Mesenchymal stem cell (in vitro differentiated cells and primary cell): ENCODE measurements around the gene TLK1.
A peak's percentile ranks its signal among the peaks of the same experiment; 100 is the strongest.

Experiments
- DNase-seq: peaks from one replicate; pipeline ENCODE4 v3.0.0-alpha.2; 2013
- H2AFZ ChIP-seq: one replicate; pipeline ENCODE4 v1.6.1; 2013; ENCODE audit warnings: low read depth, mild to moderate bottlenecking, control low read depth, inconsistent platforms, low read length, moderate library complexity
- H2AK5ac ChIP-seq: 2 replicates; pipeline ENCODE4 v1.6.1; 2013; ENCODE audit warnings: low read length, moderate library complexity, mild to moderate bottlenecking, inconsistent platforms; ENCODE audit not compliant: severe bottlenecking
- H2BK120ac ChIP-seq: one replicate; pipeline ENCODE4 v1.6.1; 2013; ENCODE audit warnings: low read depth, mild to moderate bottlenecking, inconsistent platforms, low read length, moderate library complexity
- H2BK12ac ChIP-seq, 2 experiments: one replicate each; pipeline ENCODE4 v1.6.1; 2013; ENCODE audit warnings: inconsistent platforms in 2 of 2, low read length in 2 of 2, mild to moderate bottlenecking in 2 of 2, moderate library complexity in 2 of 2, control low read depth in 1 of 2
- H2BK15ac ChIP-seq: one replicate; pipeline ENCODE4 v1.6.1; 2013; ENCODE audit warnings: mild to moderate bottlenecking, low read depth, inconsistent platforms; ENCODE audit not compliant: poor library complexity, severe bottlenecking
- H2BK5ac ChIP-seq: 2 replicates; pipeline ENCODE4 v1.6.1; 2013; ENCODE audit warnings: low read depth, mild to moderate bottlenecking, low read length, control low read depth, inconsistent platforms; ENCODE audit not compliant: poor library complexity, severe bottlenecking
- H3K14ac ChIP-seq, 2 experiments: one replicate each; pipeline ENCODE4 v1.6.1; 2013; ENCODE audit warnings: inconsistent platforms in 2 of 2, low read length in 2 of 2, control low read depth in 1 of 2, mild to moderate bottlenecking in 1 of 2, moderate library complexity in 1 of 2
- H3K18ac ChIP-seq, 2 experiments: one replicate each; pipeline ENCODE4 v1.6.1; 2013; ENCODE audit warnings: inconsistent platforms in 2 of 2, low read length in 2 of 2, control low read depth in 1 of 2, low read depth in 1 of 2, mild to moderate bottlenecking in 1 of 2
- H3K23ac ChIP-seq, 2 experiments: one replicate each; pipeline ENCODE4 v1.6.1; 2013; ENCODE audit warnings: inconsistent platforms in 2 of 2, low read length in 2 of 2, mild to moderate bottlenecking in 2 of 2, moderate library complexity in 2 of 2, control low read depth in 1 of 2
- H3K27ac ChIP-seq: 2 replicates; pipeline ENCODE4 v1.5.1; 2013; ENCODE audit warnings: mild to moderate bottlenecking, moderate library complexity, low read length, control low read depth, inconsistent platforms; ENCODE audit not compliant: poor library complexity, severe bottlenecking
- H3K27me3 ChIP-seq, 2 experiments: 2 replicates each; pipeline versions ENCODE4 v1.6.1 to v1.7.0; 2013; ENCODE audit warnings: low read length in 2 of 2, mild to moderate bottlenecking in 2 of 2, moderate library complexity in 2 of 2, control low read depth in 1 of 2, inconsistent platforms in 1 of 2; ENCODE audit not compliant: control insufficient read depth in 1 of 2, insufficient read depth in 1 of 2
- H3K36me3 ChIP-seq, 2 experiments: 2 replicates each; pipeline versions ENCODE4 v1.6.1 to v1.7.0; 2013; ENCODE audit warnings: low read length in 2 of 2, control low read depth in 1 of 2, inconsistent platforms in 1 of 2, low read depth in 1 of 2, mild to moderate bottlenecking in 1 of 2; ENCODE audit not compliant: insufficient read depth in 2 of 2, control insufficient read depth in 1 of 2
- H3K4ac ChIP-seq, 2 experiments: one replicate each; pipeline ENCODE4 v1.6.1; 2013; ENCODE audit warnings: inconsistent platforms in 2 of 2, low read length in 2 of 2, mild to moderate bottlenecking in 2 of 2, moderate library complexity in 2 of 2, control low read depth in 1 of 2, low read depth in 1 of 2
- H3K4me1 ChIP-seq: 2 replicates; pipeline ENCODE4 v1.6.1; 2013; ENCODE audit warnings: low read depth, low read length, control low read depth; ENCODE audit not compliant: control insufficient read depth, insufficient read depth
- H3K4me2 ChIP-seq: 2 replicates; pipeline ENCODE4 v1.6.1; 2013; ENCODE audit warnings: low read length, mild to moderate bottlenecking, inconsistent platforms; ENCODE audit not compliant: poor library complexity, severe bottlenecking
- H3K4me3 ChIP-seq, 2 experiments: 2 replicates each; pipeline versions ENCODE4 v1.5.1 to v1.7.0; 2013; ENCODE audit warnings: low read length in 2 of 2, mild to moderate bottlenecking in 2 of 2, control low read depth in 1 of 2, low read depth in 1 of 2; ENCODE audit not compliant: insufficient read depth in 1 of 2
- H3K79me1 ChIP-seq: replicated peaks from 2 replicates; pipeline ENCODE4 v1.6.1; 2013; ENCODE audit warnings: mild to moderate bottlenecking, control low read depth, low read length, inconsistent platforms; ENCODE audit not compliant: poor library complexity, severe bottlenecking
- H3K9ac ChIP-seq: 2 replicates; pipeline ENCODE4 v1.7.0; 2013; ENCODE audit warnings: mild to moderate bottlenecking, low read length, moderate library complexity
- H3K9me3 ChIP-seq: 2 replicates; pipeline ENCODE4 v1.7.0; 2013; ENCODE audit warnings: mild to moderate bottlenecking, low read length; ENCODE audit not compliant: control insufficient read depth
- H4K8ac ChIP-seq: one replicate; pipeline ENCODE4 v1.6.1; 2013; ENCODE audit warnings: inconsistent platforms, mild to moderate bottlenecking, low read length, moderate library complexity
- H4K91ac ChIP-seq: one replicate; pipeline ENCODE4 v1.6.1; 2013; ENCODE audit warnings: mild to moderate bottlenecking, low read length, inconsistent platforms
- WGBS: methylation state at CpG from one replicate; pipeline ENCODE4 v1.1.7; 2013; ENCODE audit warnings: mixed read lengths; 5-methylcytosine and 5-hydroxymethylcytosine counted together

Gene TLK1

DNA sequence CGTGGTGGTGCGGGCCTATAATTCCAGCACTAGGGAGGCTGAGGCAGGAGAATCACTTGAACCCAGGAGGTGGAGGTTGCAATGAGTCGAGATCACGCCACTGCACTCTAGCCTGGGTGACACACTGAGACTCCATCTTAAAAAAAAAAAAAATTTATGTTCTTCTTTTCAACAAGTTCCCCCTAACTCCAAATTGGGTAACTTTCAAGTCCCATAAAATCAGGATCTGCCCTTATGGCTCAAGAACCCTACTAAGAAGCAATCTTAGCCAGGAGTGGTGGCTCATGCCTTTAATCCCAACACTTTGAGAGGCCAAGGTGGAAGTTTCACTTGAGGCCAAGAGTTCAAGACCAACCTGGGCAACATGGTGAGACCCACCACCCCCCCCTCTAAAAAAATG lies 30.3 kb upstream of the TLK1 start:
- H3K9ac ChIP-seq, result no peak overlapping the region
- H2AK5ac ChIP-seq, result no peak overlapping the region
- H2BK12ac ChIP-seq, result no peak overlapping the region
- no peak overlapping the region for H2BK15ac ChIP-seq
- no peak overlapping the region for H4K8ac ChIP-seq
- H4K91ac ChIP-seq, result no peak overlapping the region
- H3K27me3 ChIP-seq, result no peaks in the 10 kb centered on the region
- H3K9me3 ChIP-seq, result no peaks in the 10 kb centered on the region
- no peaks in the 10 kb centered on the region for H3K4me1 ChIP-seq
- WGBS, result 99% methylated on average over 4 of the region's 4 CpGs
- no peak overlapping the region for H3K14ac ChIP-seq
- H3K36me3 ChIP-seq, result no peaks in the 10 kb centered on the region
- no peak overlapping the region for H3K18ac ChIP-seq
- H3K27ac ChIP-seq, result no peak overlapping the region
- H2AFZ ChIP-seq, result no peak overlapping the region
- no peak overlapping the region for H3K4ac ChIP-seq
- no peak overlapping the region for H2BK5ac ChIP-seq
- DNase-seq, result no peak
- no peak overlapping the region for H3K4me2 ChIP-seq
- no peak overlapping the region for H3K23ac ChIP-seq
- no peaks in the 10 kb centered on the region for H3K79me1 ChIP-seq
- no peak overlapping the region for H3K4me3 ChIP-seq
- H2BK120ac ChIP-seq, result no peak overlapping the region

- H3K27me3 ChIP-seq, result no peaks in the 10 kb centered on the region
- no peak overlapping the region for H3K4me2 ChIP-seq
- no peaks in the 10 kb centered on the region for H3K79me1 ChIP-seq
- H3K4me1 ChIP-seq, result no peaks in the 10 kb centered on the region
- H3K23ac ChIP-seq, result no peak overlapping the region
- no peaks in the 10 kb centered on the region for H3K36me3 ChIP-seq
- no peak overlapping the region for H3K9ac ChIP-seq
- H3K14ac ChIP-seq, result no peak overlapping the region
- no peak overlapping the region for H4K91ac ChIP-seq
- no peak overlapping the region for H2AK5ac ChIP-seq
- no peaks in the 10 kb centered on the region for H3K9me3 ChIP-seq
- H4K8ac ChIP-seq, result no peak overlapping the region
- no peak overlapping the region for H3K4me3 ChIP-seq
- H3K4ac ChIP-seq, result no peak overlapping the region
- no peak overlapping the region for H2BK15ac ChIP-seq
- no peak overlapping the region for H2BK120ac ChIP-seq
- no peak overlapping the region for H2AFZ ChIP-seq
- no peak overlapping the region for H3K27ac ChIP-seq
- no peak overlapping the region for H3K18ac ChIP-seq
- no peak for DNase-seq
- H2BK12ac ChIP-seq, result no peak overlapping the region
- H2BK5ac ChIP-seq, result no peak overlapping the region
Measured at GRCh38 chr2:171187819-171188218, 27.1 kb upstream of the TLK1 start.

DNA sequence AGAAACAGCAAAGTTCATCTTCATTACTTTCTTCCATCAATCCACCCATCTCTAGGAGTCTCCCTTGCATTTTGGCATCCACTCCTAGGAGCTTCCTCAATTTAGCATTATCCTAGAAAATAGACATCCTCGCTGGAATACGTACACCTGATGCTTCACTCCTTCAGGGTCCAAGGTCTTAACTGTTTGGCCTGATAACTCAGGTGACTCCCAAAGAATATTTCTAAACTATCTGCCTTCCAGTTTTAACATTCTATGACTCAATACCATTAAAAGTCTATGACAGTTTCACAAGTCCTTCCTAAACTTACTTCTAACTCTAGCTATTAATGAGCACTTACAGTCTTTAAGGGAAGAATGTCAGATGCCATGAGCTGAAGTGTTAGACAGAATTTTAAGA lies 26.5 kb upstream of the TLK1 start:
- Histone ChIP-seq H2AFZ (no peak overlapping the region), H3K79me1 (no peaks in the 10 kb centered on the region), H3K4me2 (no peak overlapping the region), H3K4me1 (no peaks in the 10 kb centered on the region), H3K27ac (no peak overlapping the region), H3K27me3 (no peaks in the 10 kb centered on the region), H2BK12ac (no peak overlapping the region), H3K9ac (no peak overlapping the region), H3K36me3 (no peaks in the 10 kb centered on the region), H3K14ac (no peak overlapping the region), H3K4ac (no peak overlapping the region), H2BK15ac (no peak overlapping the region), H3K9me3 (no peaks in the 10 kb centered on the region), H2BK5ac (no peak overlapping the region), H3K18ac (no peak overlapping the region), H4K8ac (no peak overlapping the region), H3K4me3 (no peak overlapping the region), H2AK5ac (no peak overlapping the region), H3K23ac (no peak overlapping the region), H4K91ac (no peak overlapping the region), H2BK120ac (no peak overlapping the region)
- DNase-seq, result no peak
- 95% methylated on average over 2 of the region's 2 CpGs for WGBS

DNA sequence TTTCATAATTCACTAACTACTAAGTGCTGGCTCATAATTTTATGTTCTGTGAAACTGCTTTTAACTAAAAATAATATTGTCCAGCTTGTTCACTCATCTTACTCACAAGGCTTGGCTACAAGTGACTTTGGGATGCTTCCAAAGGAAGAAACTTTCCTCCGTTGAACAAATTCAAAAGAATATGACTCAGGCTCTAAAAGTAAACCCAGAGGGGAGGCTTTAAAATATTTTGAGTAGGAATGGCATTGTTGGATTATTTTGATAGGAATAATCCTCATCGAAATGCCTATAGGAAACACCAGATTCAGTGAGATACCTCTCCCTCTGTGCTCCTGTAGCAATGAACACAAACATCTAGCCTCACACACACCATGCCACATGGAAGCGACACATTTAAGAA lies 25.2 kb upstream of the TLK1 start:
- Histone ChIP-seq H2BK15ac (no peak overlapping the region), H2BK5ac (no peak overlapping the region), H3K23ac (no peak overlapping the region), H3K18ac (no peak overlapping the region), H2AFZ (no peak overlapping the region), H3K79me1 (no peaks in the 10 kb centered on the region), H4K8ac (no peak overlapping the region), H2AK5ac (no peak overlapping the region), H3K36me3 (no peaks in the 10 kb centered on the region), H2BK120ac (no peak overlapping the region), H3K4me2 (no peak overlapping the region), H3K4me3 (peak overlapping the region in 1 of 2 experiments; percentile 47), H3K9me3 (no peaks in the 10 kb centered on the region), H3K9ac (peak overlapping the region; percentile 76), H3K4me1 (no peaks in the 10 kb centered on the region), H3K14ac (no peak overlapping the region), H4K91ac (no peak overlapping the region), H3K4ac (no peak overlapping the region), H2BK12ac (no peak overlapping the region), H3K27ac (no peak overlapping the region), H3K27me3 (no peaks in the 10 kb centered on the region)
- WGBS, result 100% methylated on average over 2 of the region's 3 CpGs
- DNase-seq, result no peak
